DOHH2 (cell line): ENCODE results near the gene CFAP58.

Experiments
- H3F3A ChIP-seq: fragments of 200-600 bp; sonication (generic), shearing (Covaris generic); 2 replicates; pipeline ENCODE4 v1.6.0; 2016; ENCODE audit warnings: antibody characterized with exemption, mild to moderate bottlenecking; ENCODE audit not compliant: control insufficient read depth, insufficient read depth
- H3K27ac ChIP-seq: fragments of 200-600 bp; sonication (generic); 2 replicates; pipeline ENCODE4 v1.5.1; 2014; ENCODE audit warnings: low read depth, mild to moderate bottlenecking, low read length, moderate library complexity
- H3K27me3 ChIP-seq: fragments of 200-600 bp; sonication (generic); 2 replicates; pipeline ENCODE4 v1.6.1; 2014; ENCODE audit warnings: mild to moderate bottlenecking, low read length, mixed read lengths; ENCODE audit not compliant: control insufficient read depth
- H3K36me3 ChIP-seq: fragments of 200-600 bp; sonication (generic); 2 replicates; pipeline ENCODE4 v1.6.1; 2014; ENCODE audit warnings: mild to moderate bottlenecking, low read length, moderate library complexity, mixed read lengths; ENCODE audit not compliant: control insufficient read depth
- H3K4me1 ChIP-seq: fragments of 200-600 bp; sonication (generic); 2 replicates; pipeline ENCODE4 v1.6.1; 2014; ENCODE audit warnings: mild to moderate bottlenecking, low read length, mixed read lengths; ENCODE audit not compliant: control insufficient read depth
- H3K4me2 ChIP-seq: fragments of 200-600 bp; sonication (generic); 2 replicates; pipeline ENCODE4 v1.6.0; 2014; ENCODE audit warnings: mild to moderate bottlenecking, low read length, moderate library complexity
- H3K4me3 ChIP-seq: fragments of 200-600 bp; sonication (generic); 2 replicates; pipeline ENCODE4 v1.5.1; 2014; ENCODE audit warnings: mild to moderate bottlenecking, low read length, mixed read lengths
- H3K79me2 ChIP-seq: fragments of 200-600 bp; sonication (generic); 2 replicates; pipeline ENCODE4 v1.6.1; 2014; ENCODE audit warnings: mild to moderate bottlenecking, low read length, mixed read lengths; ENCODE audit not compliant: control insufficient read depth
- H3K9me2 ChIP-seq: fragments of 200-600 bp; sonication (generic); replicated peaks from 2 replicates; pipeline ENCODE4 v1.6.1; 2014; ENCODE audit warnings: mild to moderate bottlenecking, low read length, mixed read lengths; ENCODE audit not compliant: control insufficient read depth
- H3K9me3 ChIP-seq: fragments of 200-600 bp; sonication (generic); 2 replicates; pipeline ENCODE4 v1.6.1; 2014; ENCODE audit warnings: antibody characterized with exemption, low read length, mixed read lengths; ENCODE audit not compliant: control insufficient read depth, insufficient read depth
- H4K20me1 ChIP-seq: fragments of 200-600 bp; sonication (generic); 2 replicates; pipeline ENCODE4 v1.6.0; 2014; ENCODE audit warnings: low read depth, mild to moderate bottlenecking, antibody characterized with exemption, low read length, moderate library complexity; ENCODE audit not compliant: control insufficient read depth, insufficient read depth
- CTCF ChIP-seq: fragments of 200-600 bp; sonication (generic); IDR thresholded peaks from one replicate; pipeline ENCODE4 v1.5.1; 2014; ENCODE audit warnings: antibody characterized with exemption, mild to moderate bottlenecking, low read depth, low read length; ENCODE audit not compliant: poor library complexity, severe bottlenecking
- EZH2phosphoT487 ChIP-seq: fragments of 200-600 bp; sonication (generic); IDR thresholded peaks from 2 replicates; pipeline ENCODE4 v1.6.1; 2017; ENCODE audit warnings: borderline replicate concordance, mild to moderate bottlenecking, antibody characterized with exemption, low read length, moderate library complexity, mixed read lengths

The CFAP58 gene

GRCh38 chr10:104367904-104368303 is 14.3 kb downstream of the CFAP58 start:
- Histone ChIP-seq H3K27me3 (peaks cover 16% of the 10 kb centered on the region), H3K9me3 (no peaks in the 10 kb centered on the region), H3F3A (no peaks in the 10 kb centered on the region), H3K27ac (no peak overlapping the region), H3K9me2 (no peaks in the 10 kb centered on the region), H4K20me1 (no peaks in the 10 kb centered on the region), H3K4me1 (no peaks in the 10 kb centered on the region), H3K4me2 (no peak overlapping the region), H3K4me3 (no peak overlapping the region), H3K79me2 (no peaks in the 10 kb centered on the region), H3K36me3 (no peaks in the 10 kb centered on the region)
- TF ChIP-seq EZH2phosphoT487 (no peak), CTCF (no peak)

- TF ChIP-seq CTCF, result no peak
- no peak for TF ChIP-seq EZH2phosphoT487
- peaks cover 12% of the 10 kb centered on the region for H3K27me3 ChIP-seq
- H3K4me1 ChIP-seq, result no peaks in the 10 kb centered on the region
- H3F3A ChIP-seq, result no peaks in the 10 kb centered on the region
- no peaks in the 10 kb centered on the region for H3K79me2 ChIP-seq
- H3K4me3 ChIP-seq, result no peak overlapping the region
- H3K36me3 ChIP-seq, result no peaks in the 10 kb centered on the region
- no peak overlapping the region for H3K4me2 ChIP-seq
- no peaks in the 10 kb centered on the region for H3K9me3 ChIP-seq
- H4K20me1 ChIP-seq, result no peaks in the 10 kb centered on the region
- H3K27ac ChIP-seq, result no peak overlapping the region
- no peaks in the 10 kb centered on the region for H3K9me2 ChIP-seq
Observed at GRCh38 chr10:104368381-104368780, 14.7 kb downstream of the CFAP58 start.

- TF ChIP-seq EZH2phosphoT487 (no peak), CTCF (no peak)
- no peak overlapping the region for H3K4me3 ChIP-seq
- H3K27me3 ChIP-seq, result 0 out of 2 replicates have a peak, but pooled peaks cover 4% of the 10 kb centered on the region
- no peak overlapping the region for H3K27ac ChIP-seq
- no peaks in the 10 kb centered on the region for H3K9me2 ChIP-seq
- no peaks in the 10 kb centered on the region for H3K4me1 ChIP-seq
- H3F3A ChIP-seq, result no peaks in the 10 kb centered on the region
- no peak overlapping the region for H3K4me2 ChIP-seq
- H3K36me3 ChIP-seq, result no peaks in the 10 kb centered on the region
- H3K9me3 ChIP-seq, result no peaks in the 10 kb centered on the region
- no peaks in the 10 kb centered on the region for H3K79me2 ChIP-seq
- no peaks in the 10 kb centered on the region for H4K20me1 ChIP-seq
Observed at GRCh38 chr10:104371753-104372152, 18.1 kb downstream of the CFAP58 start.

GRCh38 chr10:104374591-104374990 is 21.0 kb downstream of the CFAP58 start:
- no peak overlapping the region for H3K27ac ChIP-seq
- H3K9me3 ChIP-seq, result no peaks in the 10 kb centered on the region
- H3K4me3 ChIP-seq, result no peak overlapping the region
- no peaks in the 10 kb centered on the region for H3K4me1 ChIP-seq
- TF ChIP-seq CTCF (no peak), EZH2phosphoT487 (no peak)
- H3K79me2 ChIP-seq, result no peaks in the 10 kb centered on the region
- H4K20me1 ChIP-seq, result no peaks in the 10 kb centered on the region
- peaks cover 8% of the 10 kb centered on the region; the same call in 1 of the 2 replicates for H3K27me3 ChIP-seq
- no peaks in the 10 kb centered on the region for H3K36me3 ChIP-seq
- H3K4me2 ChIP-seq, result no peak overlapping the region
- H3F3A ChIP-seq, result no peaks in the 10 kb centered on the region
- H3K9me2 ChIP-seq, result no peaks in the 10 kb centered on the region
